HCT116 (cell line): ENCODE measurements around the gene TMEM9. TPM values are rescaled to one million over a fixed set of nuclear protein-coding genes. Genes with fewer than 3 reads are reported as not detected.

Experiments
- ATAC-seq: fragments of 200-7000 bp; cut with Tn5 transposase; 2 replicates; pipeline ENCODE4 v1.9.1; 2020; ENCODE audit warnings: mild to moderate bottlenecking, moderate library complexity
- BruUV-seq: library from RNA; stranded (reverse); fragments of 400-500 nt; replicated peaks from 2 replicates; lab custom pipeline; 2021; lab: Mats Ljungman, UMichigan
- CTCF ChIA-PET: fragments of 300-600 bp; sonication (Branson Sonifier 250); formaldehyde crosslinking; loops from one replicate; lab custom pipeline; 2021; ENCODE audit warnings: antibody characterized with exemption; lab: Charles Lee
- POLR2A ChIA-PET: fragments of 300-600, 350-600 bp; sonication (Branson Sonifier 250); formaldehyde crosslinking; loops from one replicate; lab custom pipeline; 2021; ENCODE audit warnings: antibody characterized with exemption; lab: Charles Lee
- RAD21 ChIA-PET, 2 experiments: fragments of 300-600 bp; sonication (Branson Sonifier 250); formaldehyde crosslinking; loops; one replicate each; lab custom pipeline; 2023; ENCODE audit warnings: low total read pairs in 2 of 2; ENCODE audit not compliant: uncharacterized antibody in 2 of 2, unreplicated experiment in 2 of 2, low non-redundant PET in 1 of 2; lab: Charles Lee
- DNase-seq: peaks from one replicate; pipeline ENCODE4 v3.0.0-alpha.2; 2010; ENCODE audit warnings: low read depth, low spot score
- H2AFZ ChIP-seq: fragments of 200-600 bp; shearing (Covaris generic), sonication (generic); 2 replicates; pipeline ENCODE4 v1.6.1; 2017; ENCODE audit warnings: low read depth, mixed run types, mixed read lengths, antibody characterized with exemption, low read length; ENCODE audit not compliant: poor library complexity, severe bottlenecking
- H3K27ac ChIP-seq: 2 replicates; pipeline ENCODE4 v1.5.1; 2012; ENCODE audit warnings: low read depth, low read length
- H3K27me3 ChIP-seq: fragments of 200-600 bp; sonication (generic); 2 replicates; pipeline ENCODE4 v1.6.1; 2016; ENCODE audit warnings: mixed run types, low read length, mixed read lengths; ENCODE audit not compliant: insufficient read depth
- H3K36me3 ChIP-seq, 2 experiments: fragments of 200-500 bp in 1 of 2; fragments of 200-600 bp in 1 of 2; sonication (Bioruptor generic) in 1 of 2; sonication (generic) in 1 of 2; 2 replicates each; pipeline versions ENCODE4 v1.5.1 to v1.6.1; 2014 to 2016; ENCODE audit warnings: low read length in 2 of 2, inconsistent platforms in 1 of 2, mixed read lengths in 1 of 2, mixed run types in 1 of 2; ENCODE audit not compliant: insufficient read depth in 2 of 2, control insufficient read depth in 1 of 2
- H3K4me1 ChIP-seq, 2 experiments: fragments of 200-600 bp in 1 of 2; sonication (generic) in 1 of 2; 2 replicates each; pipeline versions ENCODE4 v1.5.1 to v1.6.1; 2012 to 2017; ENCODE audit warnings: low read length in 2 of 2, inconsistent platforms in 1 of 2, mild to moderate bottlenecking in 1 of 2, mixed read lengths in 1 of 2, mixed run types in 1 of 2, moderate library complexity in 1 of 2; ENCODE audit not compliant: insufficient read depth in 2 of 2, control insufficient read depth in 1 of 2
- H3K4me2 ChIP-seq: fragments of 200-600 bp; sonication (generic); 2 replicates; pipeline ENCODE4 v1.6.1; 2017; ENCODE audit warnings: mixed run types, low read length, mixed read lengths
- H3K4me3 ChIP-seq, 2 experiments: fragments of 200-600 bp in 1 of 2; sonication (generic) in 1 of 2; replicated peaks in 1 of 2; 2 replicates each; pipeline ENCODE4 v1.5.1; 2011 to 2016; ENCODE audit warnings: low read length in 2 of 2, control low read depth in 1 of 2, low read depth in 1 of 2, mild to moderate bottlenecking in 1 of 2, mixed read lengths in 1 of 2, mixed run types in 1 of 2
- H3K79me2 ChIP-seq: fragments of 200-600 bp; sonication (generic); 2 replicates; pipeline ENCODE4 v1.6.1; 2017; ENCODE audit warnings: mild to moderate bottlenecking, mixed run types, low read length, moderate library complexity, mixed read lengths; ENCODE audit not compliant: insufficient read depth
- H3K9ac ChIP-seq: fragments of 200-600 bp; sonication (generic); 2 replicates; pipeline ENCODE4 v1.6.1; 2016; ENCODE audit warnings: low read length, mixed read lengths
- H3K9me2 ChIP-seq: fragments of 200-600 bp; sonication (generic), shearing (Covaris generic); 2 replicates; pipeline ENCODE4 v1.6.1; 2017; ENCODE audit warnings: mixed run types, mild to moderate bottlenecking, moderate library complexity; ENCODE audit not compliant: insufficient read depth
- H3K9me3 ChIP-seq, 2 experiments: fragments of 200-500 bp in 1 of 2; fragments of 200-600 bp in 1 of 2; sonication (Bioruptor generic) in 1 of 2; sonication (generic) in 1 of 2; 2 replicates each; pipeline ENCODE4 v1.6.1; 2014 to 2017; ENCODE audit warnings: low read length in 2 of 2, mixed read lengths in 2 of 2, inconsistent platforms in 1 of 2, low read depth in 1 of 2, mild to moderate bottlenecking in 1 of 2, mixed run types in 1 of 2, moderate library complexity in 1 of 2; ENCODE audit not compliant: control insufficient read depth in 1 of 2, insufficient read depth in 1 of 2
- H4K20me1 ChIP-seq: fragments of 200-600 bp; sonication (generic), shearing (Covaris generic); 2 replicates; pipeline ENCODE4 v1.6.1; 2017; ENCODE audit warnings: mixed run types, mild to moderate bottlenecking, moderate library complexity; ENCODE audit not compliant: insufficient read depth
- CBX3 ChIP-seq: IDR thresholded peaks from 2 replicates; pipeline ENCODE4 v1.6.1; 2012; ENCODE audit warnings: low read depth
- EZH2 ChIP-seq: fragments of 200-600 bp; sonication (generic); IDR thresholded peaks from 2 replicates; pipeline ENCODE4 v1.6.1; 2017; ENCODE audit warnings: antibody characterized with exemption, mixed run types
- EZH2phosphoT487 ChIP-seq: fragments of 200-600 bp; IDR thresholded peaks from 2 replicates; pipeline ENCODE4 v1.6.1; 2018; ENCODE audit warnings: antibody characterized with exemption, borderline replicate concordance
- JUND ChIP-seq: IDR thresholded peaks from 2 replicates; pipeline ENCODE4 v1.6.1; 2012
- POLR2A ChIP-seq: IDR thresholded peaks from 2 replicates; pipeline ENCODE4 v1.7.0; 2011; ENCODE audit warnings: borderline replicate concordance; ENCODE audit not compliant: insufficient read depth, insufficient read length; ENCODE audit errors: extremely low read depth
- POLR2AphosphoS5 ChIP-seq: IDR thresholded peaks from 2 replicates; pipeline ENCODE4 v1.6.1; 2011; ENCODE audit warnings: mild to moderate bottlenecking, low read depth, low read length, moderate library complexity
- SIN3A ChIP-seq: IDR thresholded peaks from 2 replicates; pipeline ENCODE4 v1.6.1; 2012; ENCODE audit warnings: low read depth
- ZFX ChIP-seq: fragments of 450-650 bp; IDR thresholded peaks from 2 replicates; pipeline ENCODE4 v1.6.1; 2017
- intact Hi-C: fragments of 100-400 bp; cut with micrococcal nuclease; formaldehyde crosslinking; loops from 2 replicates; pipeline ENCODE4 v1.10.0; 2022
- total RNA-seq: library from RNA; stranded (reverse); gene quantifications from one replicate; pipeline ENCODE4 v1.2.1, GENCODE V29; 2021; ENCODE audit not compliant: unreplicated experiment
- TF ChIP-seq, protein P1 (sequence below): IDR thresholded peaks from 2 replicates; pipeline ENCODE4 v1.6.1; 2012; ENCODE audit warnings: low read depth
- TF ChIP-seq, protein P2 (sequence below): IDR thresholded peaks from 2 replicates; pipeline ENCODE4 v1.6.1; 2011; ENCODE audit warnings: mild to moderate bottlenecking, low read length, moderate library complexity; ENCODE audit not compliant: insufficient replicate concordance; ENCODE audit errors: extremely low read depth
- TF ChIP-seq, protein P3 (sequence below), 3 experiments: fragments of 200-600 bp in 1 of 3; sonication (generic) in 1 of 3; IDR thresholded peaks in 2 of 3; conservative IDR thresholded peaks in 1 of 3; 2 replicates each; pipeline ENCODE4 v1.5.1; 2012 to 2017; ENCODE audit warnings: low read depth in 2 of 3, low read length in 2 of 3, antibody characterized with exemption in 1 of 3, borderline replicate concordance in 1 of 3, control low read depth in 1 of 3, mild to moderate bottlenecking in 1 of 3, mixed read lengths in 1 of 3, mixed run types in 1 of 3, moderate library complexity in 1 of 3; ENCODE audit not compliant: insufficient read depth in 1 of 3

The TMEM9 gene
- total RNA-seq, 1 experiment from 2014 or later, result 66.3 TPM

DNA sequence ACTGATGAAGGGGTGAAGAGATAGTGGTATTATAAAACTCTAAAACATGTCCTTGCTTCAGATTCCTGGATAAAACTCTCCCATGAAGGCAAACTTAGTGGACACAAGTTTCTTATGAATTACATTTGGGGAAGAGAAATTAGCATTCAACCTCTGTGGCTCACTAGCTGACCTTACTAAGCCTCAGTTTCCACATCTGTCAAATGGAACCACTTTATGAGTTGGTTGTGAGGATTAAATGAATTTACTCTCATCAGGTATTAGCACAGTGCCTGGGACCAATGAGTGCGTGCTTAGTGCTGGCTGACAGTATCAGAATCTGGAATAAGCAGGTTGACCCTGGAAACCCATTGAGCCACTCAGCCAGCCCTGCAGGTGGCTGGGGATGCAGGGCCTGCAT is 44.6 kb downstream of the TMEM9 start (continued):
- TF ChIP-seq, protein P1, sequence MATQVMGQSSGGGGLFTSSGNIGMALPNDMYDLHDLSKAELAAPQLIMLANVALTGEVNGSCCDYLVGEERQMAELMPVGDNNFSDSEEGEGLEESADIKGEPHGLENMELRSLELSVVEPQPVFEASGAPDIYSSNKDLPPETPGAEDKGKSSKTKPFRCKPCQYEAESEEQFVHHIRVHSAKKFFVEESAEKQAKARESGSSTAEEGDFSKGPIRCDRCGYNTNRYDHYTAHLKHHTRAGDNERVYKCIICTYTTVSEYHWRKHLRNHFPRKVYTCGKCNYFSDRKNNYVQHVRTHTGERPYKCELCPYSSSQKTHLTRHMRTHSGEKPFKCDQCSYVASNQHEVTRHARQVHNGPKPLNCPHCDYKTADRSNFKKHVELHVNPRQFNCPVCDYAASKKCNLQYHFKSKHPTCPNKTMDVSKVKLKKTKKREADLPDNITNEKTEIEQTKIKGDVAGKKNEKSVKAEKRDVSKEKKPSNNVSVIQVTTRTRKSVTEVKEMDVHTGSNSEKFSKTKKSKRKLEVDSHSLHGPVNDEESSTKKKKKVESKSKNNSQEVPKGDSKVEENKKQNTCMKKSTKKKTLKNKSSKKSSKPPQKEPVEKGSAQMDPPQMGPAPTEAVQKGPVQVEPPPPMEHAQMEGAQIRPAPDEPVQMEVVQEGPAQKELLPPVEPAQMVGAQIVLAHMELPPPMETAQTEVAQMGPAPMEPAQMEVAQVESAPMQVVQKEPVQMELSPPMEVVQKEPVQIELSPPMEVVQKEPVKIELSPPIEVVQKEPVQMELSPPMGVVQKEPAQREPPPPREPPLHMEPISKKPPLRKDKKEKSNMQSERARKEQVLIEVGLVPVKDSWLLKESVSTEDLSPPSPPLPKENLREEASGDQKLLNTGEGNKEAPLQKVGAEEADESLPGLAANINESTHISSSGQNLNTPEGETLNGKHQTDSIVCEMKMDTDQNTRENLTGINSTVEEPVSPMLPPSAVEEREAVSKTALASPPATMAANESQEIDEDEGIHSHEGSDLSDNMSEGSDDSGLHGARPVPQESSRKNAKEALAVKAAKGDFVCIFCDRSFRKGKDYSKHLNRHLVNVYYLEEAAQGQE, result no peak
- no peak for TF ChIP-seq POLR2A

DNA sequence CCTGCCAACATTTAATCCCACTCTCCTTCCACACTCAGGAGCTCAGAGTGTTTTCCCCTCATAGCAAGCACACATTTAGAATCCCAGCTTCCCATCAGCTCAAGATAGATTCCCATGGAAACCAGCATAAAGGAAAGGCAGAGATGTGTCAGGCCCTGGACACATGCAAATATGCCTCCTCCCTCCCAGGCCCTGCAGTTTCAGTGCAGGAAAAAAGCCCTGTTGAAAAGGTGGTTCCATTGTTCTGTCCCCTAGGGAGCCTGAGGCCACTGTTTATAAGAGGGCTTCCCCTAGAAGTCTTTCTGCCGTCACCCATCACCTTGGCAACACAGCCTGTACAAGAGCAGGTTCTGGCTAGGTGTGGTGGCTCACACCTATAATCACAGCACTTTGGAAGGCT is 45.7 kb downstream of the TMEM9 start:
- Histone ChIP-seq H3K4me1 (peaks cover 2 to 3% of the 10 kb centered on the region in 2 experiments; a peak in 3 of 4 replicates), H3K79me2 (no peaks in the 10 kb centered on the region)
- POLR2A ChIA-PET, result interaction anchor here (1.0 kb wide), 1 partner anchor 23 kb away, joined by 3 read pairs; no protein-coding TSS in a partner anchor
- no peak for TF ChIP-seq EZH2
- TF ChIP-seq, all 23 proteins: peak for 0
- RAD21 ChIA-PET, result no interaction called here
- no peak overlapping the region for H3K9ac ChIP-seq
- no peak for DNase-seq
- no peaks in the 10 kb centered on the region for H3K27me3 ChIP-seq
- ATAC-seq, result no peak
- no peaks in the 10 kb centered on the region for H3K9me2 ChIP-seq
- H2AFZ ChIP-seq, result no peak overlapping the region
- intact Hi-C loops, result no loop called here
- H3K4me2 ChIP-seq, result no peak overlapping the region
- CTCF ChIA-PET, result no interaction called here
- no peaks in the 10 kb centered on the region for H4K20me1 ChIP-seq
- H3K4me3 ChIP-seq, result no peak overlapping the region
- BruUV-seq, result no TSS peak
- no peak overlapping the region for H3K27ac ChIP-seq
- no peaks in the 10 kb centered on the region for H3K9me3 ChIP-seq
- H3K36me3 ChIP-seq, result no peaks in the 10 kb centered on the region

DNA sequence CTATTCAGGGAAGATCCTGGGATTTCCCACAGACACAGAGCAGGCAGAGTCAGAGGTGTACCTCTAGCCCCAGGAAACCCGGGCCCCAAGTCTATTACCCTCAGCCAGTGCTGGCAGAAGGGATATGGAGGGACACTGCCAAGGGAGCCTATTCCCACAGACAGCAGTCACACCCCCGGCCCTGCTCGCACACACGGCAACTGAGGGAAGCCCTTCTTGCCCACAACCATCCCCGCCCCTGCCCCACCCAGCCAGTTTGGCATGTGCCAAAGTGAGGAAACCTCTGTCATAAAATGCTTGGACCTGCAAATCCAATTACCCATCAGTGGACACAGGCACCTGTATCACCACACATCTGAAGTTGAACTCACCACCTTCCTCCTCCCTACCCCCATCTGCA is 48.6 kb downstream of the TMEM9 start:
- CTCF ChIA-PET, result no interaction called here
- TF ChIP-seq ZFX (no peak), CBX3 (no peak), POLR2AphosphoS5 (no peak), SIN3A (no peak), JUND (no peak), EZH2phosphoT487 (no peak)
- TF ChIP-seq, protein P2, sequence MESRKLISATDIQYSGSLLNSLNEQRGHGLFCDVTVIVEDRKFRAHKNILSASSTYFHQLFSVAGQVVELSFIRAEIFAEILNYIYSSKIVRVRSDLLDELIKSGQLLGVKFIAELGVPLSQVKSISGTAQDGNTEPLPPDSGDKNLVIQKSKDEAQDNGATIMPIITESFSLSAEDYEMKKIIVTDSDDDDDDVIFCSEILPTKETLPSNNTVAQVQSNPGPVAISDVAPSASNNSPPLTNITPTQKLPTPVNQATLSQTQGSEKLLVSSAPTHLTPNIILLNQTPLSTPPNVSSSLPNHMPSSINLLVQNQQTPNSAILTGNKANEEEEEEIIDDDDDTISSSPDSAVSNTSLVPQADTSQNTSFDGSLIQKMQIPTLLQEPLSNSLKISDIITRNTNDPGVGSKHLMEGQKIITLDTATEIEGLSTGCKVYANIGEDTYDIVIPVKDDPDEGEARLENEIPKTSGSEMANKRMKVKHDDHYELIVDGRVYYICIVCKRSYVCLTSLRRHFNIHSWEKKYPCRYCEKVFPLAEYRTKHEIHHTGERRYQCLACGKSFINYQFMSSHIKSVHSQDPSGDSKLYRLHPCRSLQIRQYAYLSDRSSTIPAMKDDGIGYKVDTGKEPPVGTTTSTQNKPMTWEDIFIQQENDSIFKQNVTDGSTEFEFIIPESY, result no peak
- TF ChIP-seq, protein P3, sequence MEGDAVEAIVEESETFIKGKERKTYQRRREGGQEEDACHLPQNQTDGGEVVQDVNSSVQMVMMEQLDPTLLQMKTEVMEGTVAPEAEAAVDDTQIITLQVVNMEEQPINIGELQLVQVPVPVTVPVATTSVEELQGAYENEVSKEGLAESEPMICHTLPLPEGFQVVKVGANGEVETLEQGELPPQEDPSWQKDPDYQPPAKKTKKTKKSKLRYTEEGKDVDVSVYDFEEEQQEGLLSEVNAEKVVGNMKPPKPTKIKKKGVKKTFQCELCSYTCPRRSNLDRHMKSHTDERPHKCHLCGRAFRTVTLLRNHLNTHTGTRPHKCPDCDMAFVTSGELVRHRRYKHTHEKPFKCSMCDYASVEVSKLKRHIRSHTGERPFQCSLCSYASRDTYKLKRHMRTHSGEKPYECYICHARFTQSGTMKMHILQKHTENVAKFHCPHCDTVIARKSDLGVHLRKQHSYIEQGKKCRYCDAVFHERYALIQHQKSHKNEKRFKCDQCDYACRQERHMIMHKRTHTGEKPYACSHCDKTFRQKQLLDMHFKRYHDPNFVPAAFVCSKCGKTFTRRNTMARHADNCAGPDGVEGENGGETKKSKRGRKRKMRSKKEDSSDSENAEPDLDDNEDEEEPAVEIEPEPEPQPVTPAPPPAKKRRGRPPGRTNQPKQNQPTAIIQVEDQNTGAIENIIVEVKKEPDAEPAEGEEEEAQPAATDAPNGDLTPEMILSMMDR (IDR thresholded peaks at IDR 0.05 in 2 of 3, conservative IDR thresholded peaks at IDR 0.05 in 1 of 3; ENCODE audit: borderline replicate concordance in 1 of 3, insufficient read depth in 1 of 3, low read depth in 2 of 3, low read length in 2 of 3), result no peak

More for the DNA sequence above, 48.6 kb downstream of the TMEM9 start:
- Histone ChIP-seq H3K27me3 (no peaks in the 10 kb centered on the region), H3K36me3 (no peaks in the 10 kb centered on the region), H4K20me1 (no peaks in the 10 kb centered on the region), H3K4me3 (no peak overlapping the region), H3K4me2 (no peak overlapping the region), H3K79me2 (no peaks in the 10 kb centered on the region), H2AFZ (no peak overlapping the region), H3K4me1 (no peaks in the 10 kb centered on the region), H3K9me3 (no peaks in the 10 kb centered on the region), H3K27ac (no peak overlapping the region), H3K9ac (no peak overlapping the region), H3K9me2 (no peaks in the 10 kb centered on the region)
- ATAC-seq, result no peak
- intact Hi-C loops, result no loop called here
- DNase-seq, result no peak
- ChIA-PET POLR2A (no interaction called here), RAD21 (no interaction called here)
- BruUV-seq, result no TSS peak
